K562 (cell line): ENCODE measurements around the gene ZP1.

Source experiments
- ATF6 ChIP-seq: sonication (generic); formaldehyde crosslinking; IDR thresholded peaks from 2 replicates; pipeline ENCODE4 v1.4.0; 2020; ENCODE audit warnings: mild to moderate bottlenecking, missing genetic modification reagents
- CTCF ChIP-seq, 3 experiments: IDR thresholded peaks in 2 of 3; conservative IDR thresholded peaks in 1 of 3; 2 replicates each; pipeline ENCODE4 v1.5.1; 2011 to 2012; ENCODE audit warnings: low read length in 3 of 3, mild to moderate bottlenecking in 3 of 3, control low read depth in 2 of 3, improper control_type of control experiment in 1 of 3, inconsistent platforms in 1 of 3, low read depth in 1 of 3, mixed read lengths in 1 of 3, moderate library complexity in 1 of 3; ENCODE audit not compliant: insufficient read depth in 2 of 3
- CXXC5 ChIP-seq: fragments of 250-450 bp; sonication (Bioruptor Pico); IDR thresholded peaks from 2 replicates; pipeline ENCODE4 v1.8.0; 2022; ENCODE audit warnings: inconsistent platforms, mild to moderate bottlenecking, moderate library complexity
- E2F6 ChIP-seq, 2 experiments: IDR thresholded peaks; 2 replicates each; pipeline ENCODE4 v1.6.1; 2011; ENCODE audit warnings: borderline replicate concordance in 1 of 2, control low read depth in 1 of 2, low read depth in 1 of 2, low read length in 1 of 2, mild to moderate bottlenecking in 1 of 2, mixed read lengths in 1 of 2, moderate library complexity in 1 of 2; ENCODE audit not compliant: insufficient read depth in 1 of 2, insufficient read length in 1 of 2, poor library complexity in 1 of 2, severe bottlenecking in 1 of 2; ENCODE audit errors: extremely low read depth in 1 of 2
- ETS1 ChIP-seq: conservative IDR thresholded peaks from 2 replicates; pipeline ENCODE4 v1.6.1; 2011; ENCODE audit warnings: low read depth, mild to moderate bottlenecking, low read length; ENCODE audit not compliant: control insufficient read depth
- FOSL1 ChIP-seq: fragments of 200-800 bp; sonication (Bioruptor generic); conservative IDR thresholded peaks from 2 replicates; pipeline ENCODE4 v1.6.1; 2016; ENCODE audit warnings: missing genetic modification characterization, missing compliant biosample characterization
- GABPA ChIP-seq: fragments of 200-800 bp; sonication (Bioruptor generic); conservative IDR thresholded peaks from 2 replicates; pipeline ENCODE4 v1.6.1; 2016; ENCODE audit warnings: low read depth, missing genetic modification characterization, missing compliant biosample characterization
- HDAC6 ChIP-seq: IDR thresholded peaks from 2 replicates; pipeline ENCODE4 v1.6.1; 2012; ENCODE audit warnings: low read depth, mild to moderate bottlenecking, control low read depth, inconsistent platforms, low read length, moderate library complexity
- MAFG ChIP-seq: fragments of 450-650 bp; conservative IDR thresholded peaks from 2 replicates; pipeline ENCODE4 v1.6.1; 2016; ENCODE audit warnings: missing genetic modification characterization, missing compliant biosample characterization
- PKNOX1 ChIP-seq: fragments of 450-650 bp; IDR thresholded peaks from 2 replicates; pipeline ENCODE4 v1.6.1; 2016
- PRPF4 ChIP-seq: fragments of 200-400 bp; formaldehyde crosslinking; IDR thresholded peaks from one replicate; pipeline ENCODE4 v1.6.1; 2017; ENCODE audit warnings: low read length, low read depth, mild to moderate bottlenecking; ENCODE audit not compliant: insufficient read depth, poor library complexity, severe bottlenecking
- SNIP1 ChIP-seq: fragments of 450-650 bp; IDR thresholded peaks from 2 replicates; pipeline ENCODE4 v1.7.1; 2017; ENCODE audit warnings: low read depth, mild to moderate bottlenecking
- ZNF121 ChIP-seq: sonication (generic); formaldehyde crosslinking; conservative IDR thresholded peaks from 2 replicates; pipeline ENCODE4 v1.8.0; 2022; ENCODE audit warnings: missing genetic modification reagents

GRCh38 chr11:60859616-60860250 lies 7.6 kb upstream of the ZP1 start:
- TF ChIP-seq GABPA (tag) = no peak
- no peak for TF ChIP-seq CTCF (IDR thresholded peaks at IDR 0.05 in 2 of 3, conservative IDR thresholded peaks at IDR 0.05 in 1 of 3; ENCODE audit: insufficient read depth in 2 of 3, low read depth in 1 of 3, low read length in 3 of 3)
- no peak for TF ChIP-seq ZNF121
- TF ChIP-seq E2F6 (IDR thresholded peaks at IDR 0.05; ENCODE audit: borderline replicate concordance in 1 of 2, extremely low read depth in 1 of 2, insufficient read depth in 1 of 2, insufficient read length in 1 of 2, low read depth in 1 of 2, low read length in 1 of 2, poor library complexity in 1 of 2, severe bottlenecking in 1 of 2) = no peak
- TF ChIP-seq PKNOX1 = no peak
- TF ChIP-seq CXXC5 = no peak
- no peak for TF ChIP-seq ATF6 (CRISPR knock-in tag)
- TF ChIP-seq ETS1 = no peak
- TF ChIP-seq FOSL1 (tag) = no peak
- no peak for TF ChIP-seq PRPF4
- no peak for TF ChIP-seq HDAC6
- TF ChIP-seq SNIP1 = no peak
- TF ChIP-seq MAFG (tag) = no peak
